Activated CD4-positive, alpha-beta T cell treated with anti-CD3 and anti-CD28 coated beads, Interleukin-2, amount 50 U/mL, for 48 hours (primary cell): ENCODE results near the gene TM4SF4.

Source experiments
- DNase-seq, 2 experiments: peaks; one replicate each; pipeline ENCODE4 v3.0.0-alpha.2; 2020

The TM4SF4 gene

GRCh38 chr3:149455989-149456388 is 18.5 kb upstream of the TM4SF4 start:
- no peak for DNase-seq

DNA sequence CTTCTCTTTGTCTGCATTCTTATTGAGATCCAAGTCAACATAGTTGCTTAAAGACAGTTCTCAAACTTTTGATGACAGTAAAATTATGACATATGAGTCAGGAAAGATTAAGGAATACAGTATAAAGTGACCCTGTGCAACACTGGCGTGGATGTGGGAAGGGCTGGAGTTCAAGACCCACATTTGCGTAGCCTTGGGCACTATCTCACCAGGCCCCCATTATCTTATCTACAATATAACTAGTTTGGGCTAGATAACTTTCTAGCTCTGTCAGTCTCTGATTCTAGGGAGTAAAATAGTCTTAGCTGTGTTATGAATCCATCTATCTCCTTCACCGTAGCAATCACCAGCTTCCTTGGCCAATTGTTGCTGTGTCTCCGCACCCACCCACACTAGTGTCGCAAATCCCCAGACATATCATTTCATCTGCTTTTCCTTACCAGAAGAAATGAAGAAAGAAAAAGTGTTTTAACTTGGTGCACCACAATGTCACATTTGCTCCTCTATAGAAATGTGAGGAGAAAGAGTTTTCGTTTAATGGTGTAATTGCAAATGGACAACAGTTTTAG is 14.9 kb upstream of the TM4SF4 start:
- no peak for DNase-seq

DNA sequence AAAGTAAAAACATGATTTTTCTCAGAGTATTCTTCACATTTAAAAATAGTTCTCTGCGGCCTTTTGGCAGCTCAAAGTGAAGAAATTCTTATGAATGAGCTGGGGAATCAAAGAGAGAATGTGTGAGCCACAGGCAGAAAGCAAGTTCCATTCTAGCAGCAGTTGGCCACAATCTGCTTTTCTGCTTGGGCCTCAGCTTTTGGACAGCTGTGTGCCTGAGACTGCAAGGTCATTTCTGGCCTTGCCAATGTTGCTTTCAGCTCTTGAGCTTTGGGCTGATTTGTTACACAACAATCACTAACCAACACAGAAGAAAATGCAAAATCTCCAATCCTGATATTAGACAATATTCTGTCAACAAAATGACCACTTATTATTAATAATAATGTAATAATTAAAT is 14.4 kb upstream of the TM4SF4 start:
- no peak for DNase-seq

DNA sequence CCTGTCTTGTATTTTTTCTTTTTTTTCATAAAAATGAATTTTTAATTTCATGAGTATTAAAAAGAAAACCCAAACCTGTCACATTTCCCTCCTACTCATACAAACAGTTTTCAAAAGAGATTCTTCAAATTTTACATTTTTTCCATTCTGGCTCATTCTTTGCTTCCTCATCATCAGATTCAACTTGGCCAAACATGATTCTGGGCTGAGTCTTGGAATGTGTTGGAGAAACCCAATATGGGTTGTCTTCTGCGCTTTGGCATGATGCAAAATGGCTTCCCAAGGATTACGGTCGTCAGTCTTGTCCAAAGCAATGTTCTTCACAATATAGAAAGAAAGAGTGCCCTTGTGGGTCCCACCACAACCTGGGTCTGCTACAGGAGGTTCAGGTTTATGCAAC is 12.4 kb upstream of the TM4SF4 start:
- no peak for DNase-seq

GRCh38 chr3:149462581-149463011 is 11.9 kb upstream of the TM4SF4 start:
- DNase-seq = no peak

- DNase-seq = no peak
Measured at GRCh38 chr3:149463921-149464320, 10.6 kb upstream of the TM4SF4 start.

DNA sequence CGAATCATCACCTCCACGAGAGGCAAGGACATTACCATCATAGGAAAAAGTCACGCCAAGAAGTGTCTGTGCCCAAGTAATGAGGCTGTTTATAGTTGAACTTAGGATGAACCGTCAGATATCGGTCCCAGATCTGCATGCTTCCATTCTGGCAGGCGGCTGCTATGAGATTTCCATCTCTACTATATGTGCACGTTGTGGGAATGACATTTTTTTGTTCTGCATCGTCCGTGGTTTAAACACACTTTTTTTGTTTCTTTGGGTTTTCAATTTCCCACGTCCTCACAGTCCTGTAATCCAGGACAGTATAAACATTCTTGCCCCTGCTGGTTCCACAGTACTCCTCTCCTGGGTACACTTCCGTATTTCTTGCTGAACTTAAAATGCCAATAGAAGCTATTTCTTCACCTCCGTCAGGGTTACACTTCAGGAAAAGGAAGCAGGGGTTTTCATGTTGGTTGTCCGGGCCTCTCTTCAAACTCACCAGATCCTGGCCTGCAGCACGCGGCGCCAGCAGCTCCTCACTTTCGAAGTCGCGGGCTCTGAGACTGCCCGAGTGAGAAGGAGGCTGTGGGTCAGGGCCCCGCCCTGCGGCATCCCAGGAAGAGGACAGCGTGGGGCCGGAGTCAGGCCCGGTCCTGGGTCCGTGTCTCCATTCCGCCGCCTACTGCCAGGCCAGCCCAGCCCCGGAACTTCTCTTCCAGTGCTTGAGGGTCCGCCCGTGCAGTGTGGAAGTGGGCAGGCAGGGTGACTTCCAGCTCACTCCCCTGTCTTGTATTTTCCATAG is 9.8 kb upstream of the TM4SF4 start:
- DNase-seq = no peak

DNA sequence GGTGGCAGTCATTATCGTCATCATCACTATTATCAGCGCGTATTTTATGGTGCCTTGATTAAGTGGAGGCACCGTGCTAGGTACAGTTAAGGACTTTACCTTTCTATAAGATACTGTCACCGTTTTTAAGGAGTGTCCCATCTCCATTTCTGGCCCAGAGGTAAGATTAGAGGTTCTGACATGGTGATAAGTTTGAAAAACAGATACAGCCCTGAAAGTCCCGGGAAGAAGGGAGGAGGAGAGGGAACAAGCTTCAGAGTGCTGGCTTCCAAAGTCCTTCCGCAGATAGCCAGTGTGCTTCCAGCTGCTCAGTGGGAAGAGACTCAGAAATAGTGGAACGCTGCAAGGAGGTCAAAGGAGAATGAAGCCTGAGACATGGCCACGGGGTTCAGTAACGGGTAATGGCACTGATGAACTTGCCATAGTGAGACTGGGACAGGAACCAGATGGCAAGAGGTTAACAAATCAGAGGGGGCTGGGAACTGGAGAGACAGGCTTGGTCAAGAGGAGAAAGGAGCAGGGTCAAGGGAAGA is 9.1 kb upstream of the TM4SF4 start:
- DNase-seq = no peak

DNA sequence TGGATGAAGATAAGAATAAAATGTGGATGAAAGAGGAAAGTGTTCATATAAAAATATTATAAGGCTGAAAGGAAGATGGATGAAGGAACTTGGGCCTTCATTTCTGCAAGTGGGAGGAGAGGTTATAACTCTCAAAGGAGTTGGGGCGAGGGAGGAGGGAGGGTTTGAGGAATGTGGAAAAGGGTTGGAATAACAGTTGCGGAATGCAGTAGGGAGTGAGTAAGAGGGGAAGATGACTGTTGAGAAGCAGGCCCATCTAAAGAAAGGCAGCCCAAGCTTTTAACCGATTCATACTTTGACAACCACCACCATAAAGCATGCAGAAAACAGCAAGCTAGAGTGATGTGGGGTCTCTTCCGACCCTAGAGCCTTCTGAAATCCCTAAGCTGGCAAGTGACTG is 8.3 kb upstream of the TM4SF4 start:
- no peak for DNase-seq

DNA sequence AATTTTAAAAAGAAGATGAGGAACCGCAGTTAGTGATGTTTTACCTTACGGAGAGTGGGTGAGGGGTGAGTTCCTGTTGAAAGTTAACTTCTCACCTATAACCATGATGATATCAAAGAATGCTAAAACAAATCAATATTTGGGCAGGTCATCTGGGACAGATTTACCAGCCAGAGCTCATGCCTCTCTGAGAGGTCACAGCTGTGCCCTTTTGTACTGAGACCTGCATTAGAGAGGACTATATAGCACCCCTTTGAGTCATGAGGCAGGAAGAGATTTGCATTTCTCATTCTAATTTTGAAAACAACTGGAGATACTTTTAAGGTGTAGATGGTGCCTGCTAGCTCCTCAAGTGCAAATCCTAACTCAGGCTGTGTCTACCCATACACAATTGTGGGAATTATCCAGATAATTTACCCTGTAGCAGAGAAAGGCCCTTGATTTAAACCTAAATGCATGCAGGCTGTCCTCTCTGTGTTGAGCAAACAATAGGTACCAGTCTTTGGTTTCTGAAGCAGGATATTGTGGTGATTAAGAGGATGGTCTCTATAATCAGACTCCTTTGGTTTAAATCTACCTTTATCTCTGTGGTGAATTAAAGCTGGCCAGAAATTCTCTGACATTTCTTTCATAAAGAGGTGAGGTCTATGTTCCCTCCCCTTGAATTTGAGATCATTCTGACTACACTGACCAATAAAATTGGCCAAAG is 5.8 kb upstream of the TM4SF4 start:
- DNase-seq = no peak

GRCh38 chr3:149470381-149470780 is 4.1 kb upstream of the TM4SF4 start:
- DNase-seq = no peak

- no peak for DNase-seq
Measured at GRCh38 chr3:149472030-149472797, 2.3 kb upstream of the TM4SF4 start.

DNA sequence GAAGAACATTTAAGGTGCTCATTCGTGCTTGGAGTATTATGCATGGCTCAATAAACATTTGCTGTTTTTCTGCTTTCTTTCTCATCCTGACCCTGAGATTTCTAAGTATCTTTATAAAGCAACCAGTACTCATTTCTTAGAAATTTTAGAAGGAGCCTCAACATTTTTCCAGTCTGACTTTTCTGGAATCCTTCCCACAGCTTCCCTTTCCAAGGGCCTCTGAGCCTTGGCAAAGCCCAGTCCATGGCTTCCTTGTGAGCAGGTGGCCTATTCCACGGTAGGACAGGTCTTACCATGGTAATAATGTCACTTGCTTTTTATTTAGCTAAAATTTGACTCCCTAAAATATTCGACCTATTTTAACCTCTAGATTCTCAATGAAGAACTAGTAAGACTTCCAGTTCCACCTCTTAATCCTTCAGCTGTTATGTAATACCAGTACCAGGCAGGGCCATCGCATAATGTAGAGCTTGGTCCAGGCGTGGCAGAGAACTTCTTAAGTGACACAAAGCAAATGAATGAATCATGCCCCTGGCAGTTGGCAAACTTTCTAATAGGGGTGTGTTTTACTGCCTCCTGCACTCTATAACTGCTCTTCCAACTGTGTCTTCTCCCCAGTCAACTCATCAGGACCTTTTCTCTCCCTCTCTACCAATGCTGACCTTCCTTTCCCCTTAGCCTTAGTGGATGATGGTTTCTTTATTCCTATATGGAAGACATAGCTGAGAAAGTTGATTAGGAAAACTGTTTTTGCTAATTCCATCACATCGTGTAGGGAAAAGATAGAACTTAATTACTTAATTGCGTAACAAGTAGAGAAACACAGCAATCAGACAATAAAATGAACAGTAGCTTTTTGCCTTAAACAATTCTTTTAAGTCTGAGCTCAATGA is 894 bp upstream of the TM4SF4 start:
- no peak for DNase-seq

GRCh38 chr3:149475451-149476060 is 1.1 kb downstream of the TM4SF4 start:
- DNase-seq = no peak

DNA sequence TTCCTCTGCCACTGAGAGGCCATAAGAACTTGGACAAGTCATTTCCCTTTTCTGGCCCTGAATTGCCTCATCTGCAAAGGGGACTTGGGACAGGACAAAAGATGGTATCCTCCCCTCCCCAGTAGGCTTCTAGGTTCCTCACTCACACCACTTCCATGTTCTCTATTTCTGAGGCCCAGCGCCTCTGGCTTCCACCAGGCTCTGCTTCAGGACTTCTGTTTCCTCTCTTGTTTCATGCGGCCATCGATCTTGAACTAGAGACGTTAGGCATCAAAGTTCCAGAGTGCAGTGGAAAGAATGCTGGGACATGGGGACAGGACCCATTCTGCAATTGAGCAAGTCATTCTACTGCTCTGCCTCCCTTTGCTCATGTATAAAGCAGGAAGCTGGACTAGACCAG is 1.7 kb downstream of the TM4SF4 start:
- no peak for DNase-seq

GRCh38 chr3:149479621-149480325 is 5.3 kb downstream of the TM4SF4 start:
- no peak for DNase-seq

GRCh38 chr3:149480326-149481017 is 6.0 kb downstream of the TM4SF4 start:
- peak; percentile 50 to 60 for DNase-seq

GRCh38 chr3:149481056-149481455 is 6.6 kb downstream of the TM4SF4 start:
- no peak for DNase-seq

DNA sequence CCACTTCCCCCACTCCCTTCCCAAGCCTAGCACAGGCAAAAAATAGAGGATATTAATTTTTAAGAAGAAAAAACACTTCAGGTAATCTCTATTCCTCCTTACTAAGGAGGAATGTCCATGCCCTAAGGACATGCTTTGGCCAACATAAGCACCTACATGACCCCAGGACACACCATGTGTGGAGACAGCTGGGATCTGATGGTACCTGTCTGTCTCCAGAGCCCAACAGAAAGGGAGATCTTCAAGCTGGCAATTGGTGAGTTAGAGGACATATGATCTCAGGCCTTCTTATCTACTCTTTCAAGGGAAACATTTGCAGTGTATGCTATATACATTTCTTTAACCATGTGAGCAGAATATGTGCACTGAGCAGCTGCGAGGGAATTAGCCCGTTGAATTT is 7.0 kb downstream of the TM4SF4 start:
- DNase-seq = no peak

DNA sequence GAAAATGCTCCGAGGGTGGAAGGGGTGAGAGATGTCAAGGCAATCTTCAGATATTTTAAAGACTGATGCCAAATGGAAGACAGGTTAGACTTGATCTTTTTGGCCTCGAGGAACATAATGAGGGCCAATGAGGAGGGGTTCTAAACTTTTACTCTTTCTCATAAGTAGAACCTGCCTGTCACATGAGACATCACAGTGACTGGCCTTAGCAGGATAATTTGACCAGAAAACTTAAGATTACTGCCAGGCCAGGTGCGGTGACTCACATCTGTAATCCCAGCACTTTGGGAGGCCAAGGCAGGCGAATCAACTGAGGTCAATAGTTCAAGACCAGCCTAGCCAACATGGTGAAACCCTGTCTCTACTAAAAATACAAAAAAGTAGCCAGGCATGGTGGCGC is 12.2 kb downstream of the TM4SF4 start:
- DNase-seq = no peak
